ENCODE data around the gene GNS.

Gene GNS

GRCh38 chr12:64737539-64737938 is 21.7 kb downstream of the GNS start:
- H3K9me3 Mint-ChIP-seq, result no peaks in the 10 kb centered on the region
- H3K27me3 Mint-ChIP-seq, result no peaks in the 10 kb centered on the region
- DNase-seq (no peak), ATAC-seq (replicated peaks) (no peak)
- no peak overlapping the region for H3K27ac Mint-ChIP-seq
- H3K4me3 Mint-ChIP-seq, result no peak overlapping the region
- H3K4me1 Mint-ChIP-seq, result no peaks in the 10 kb centered on the region
- H3K36me3 Mint-ChIP-seq, result peaks cover 63 to 64% of the 10 kb centered on the region in 2 donors

DNA sequence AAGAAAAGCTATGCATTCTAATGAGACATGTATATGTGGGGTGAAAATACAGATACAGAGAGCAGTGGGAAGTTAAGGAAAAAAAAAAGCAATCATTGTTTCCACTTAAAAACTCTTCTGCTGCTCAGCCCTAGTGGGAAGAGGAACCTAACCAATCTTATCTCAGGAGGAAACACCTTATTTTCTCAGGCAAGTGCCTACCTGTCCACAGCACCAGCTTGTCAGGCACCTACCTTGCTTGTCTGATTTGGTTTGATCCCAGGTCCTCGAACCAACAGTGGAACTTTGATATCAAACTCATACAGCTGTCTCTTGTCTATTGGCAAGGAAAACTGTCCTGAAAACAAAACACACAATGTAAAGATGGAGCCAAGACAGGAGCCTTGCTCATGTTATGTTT is 22.4 kb downstream of the GNS start:
- ATAC-seq (replicated peaks) (no peak), DNase-seq (no peak)
- Mint-ChIP-seq H3K9me3 (no peaks in the 10 kb centered on the region), H3K4me3 (no peak overlapping the region), H3K4me1 (no peaks in the 10 kb centered on the region), H3K27me3 (no peaks in the 10 kb centered on the region), H3K27ac (no peak overlapping the region), H3K36me3 (peaks cover 61 to 63% of the 10 kb centered on the region in 2 donors)

DNA sequence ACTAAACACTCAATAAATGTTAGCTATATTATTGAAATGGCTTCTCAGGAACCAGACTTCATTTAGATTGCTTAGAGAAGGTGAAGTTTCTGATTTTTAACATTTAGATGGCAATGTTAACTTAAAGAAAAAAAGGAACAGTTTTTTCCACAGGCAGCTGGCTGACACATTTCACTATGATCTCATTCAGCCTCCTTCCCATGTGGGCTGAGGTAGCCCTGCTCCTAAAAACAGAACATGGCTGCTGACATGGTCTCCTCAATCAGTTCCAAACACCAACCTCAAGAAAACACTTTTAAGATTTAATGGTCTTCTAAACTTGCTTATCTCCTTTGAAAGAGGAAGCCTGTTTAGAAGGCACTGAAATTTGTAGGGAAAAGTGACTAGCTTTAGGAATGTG is 23.8 kb downstream of the GNS start:
- DNase-seq (no peak), ATAC-seq (replicated peaks) (no peak)
- H3K27ac Mint-ChIP-seq, result no peak overlapping the region
- H3K36me3 Mint-ChIP-seq, result peaks cover 61 to 65% of the 10 kb centered on the region in 2 donors
- peaks cover 5 to 7% of the 10 kb centered on the region in 2 donors for H3K4me1 Mint-ChIP-seq
- no peaks in the 10 kb centered on the region for H3K27me3 Mint-ChIP-seq
- H3K4me3 Mint-ChIP-seq, result no peak overlapping the region
- no peaks in the 10 kb centered on the region for H3K9me3 Mint-ChIP-seq

- DNase-seq (no peak), ATAC-seq (replicated peaks) (no peak)
- peaks cover 11 to 14% of the 10 kb centered on the region in 2 donors for H3K4me1 Mint-ChIP-seq
- no peak overlapping the region for H3K4me3 Mint-ChIP-seq
- no peak overlapping the region for H3K27ac Mint-ChIP-seq
- H3K36me3 Mint-ChIP-seq, result peaks cover 52 to 55% of the 10 kb centered on the region in 2 donors
- no peaks in the 10 kb centered on the region for H3K27me3 Mint-ChIP-seq
- no peaks in the 10 kb centered on the region for H3K9me3 Mint-ChIP-seq
Measured at GRCh38 chr12:64733857-64734256, 25.3 kb downstream of the GNS start.

DNA sequence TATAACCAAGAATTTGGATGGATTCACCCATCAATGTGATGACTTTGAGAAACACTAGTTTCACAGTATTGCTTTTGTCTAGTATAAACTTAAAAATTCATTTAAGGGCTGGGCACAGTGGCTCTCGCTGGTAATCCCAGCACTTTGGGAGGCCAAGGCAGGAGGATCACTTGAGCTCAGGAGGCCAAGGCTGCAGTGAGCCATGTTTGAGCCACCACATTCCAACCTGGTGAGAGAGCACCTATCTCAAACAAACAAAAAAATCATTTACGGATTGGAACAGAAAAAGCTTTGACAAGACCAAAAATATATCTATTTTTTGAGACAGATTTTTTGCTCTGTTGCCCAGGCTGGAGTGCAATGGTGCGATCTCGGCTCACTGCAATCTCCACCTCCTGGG is 27.5 kb downstream of the GNS start:
- DNase-seq (no peak), ATAC-seq (replicated peaks) (no peak)
- Mint-ChIP-seq H3K9me3 (no peaks in the 10 kb centered on the region), H3K4me3 (no peak overlapping the region), H3K27me3 (no peaks in the 10 kb centered on the region), H3K4me1 (peaks cover 11 to 14% of the 10 kb centered on the region in 2 donors), H3K36me3 (peaks cover 41 to 58% of the 10 kb centered on the region in 2 donors), H3K27ac (no peak overlapping the region)

- no peaks in the 10 kb centered on the region for H3K27me3 Mint-ChIP-seq
- peaks cover 11 to 14% of the 10 kb centered on the region in 2 donors for H3K4me1 Mint-ChIP-seq
- peak overlapping the region; percentile 67 for H3K27ac Mint-ChIP-seq
- peaks cover 35 to 56% of the 10 kb centered on the region in 2 donors for H3K36me3 Mint-ChIP-seq
- no peak for DNase-seq
- peak; percentile 55 to 61 for ATAC-seq (replicated peaks)
- H3K9me3 Mint-ChIP-seq, result no peaks in the 10 kb centered on the region
- H3K4me3 Mint-ChIP-seq, result no peak overlapping the region
Measured at GRCh38 chr12:64730588-64730969, 28.6 kb downstream of the GNS start.

DNA sequence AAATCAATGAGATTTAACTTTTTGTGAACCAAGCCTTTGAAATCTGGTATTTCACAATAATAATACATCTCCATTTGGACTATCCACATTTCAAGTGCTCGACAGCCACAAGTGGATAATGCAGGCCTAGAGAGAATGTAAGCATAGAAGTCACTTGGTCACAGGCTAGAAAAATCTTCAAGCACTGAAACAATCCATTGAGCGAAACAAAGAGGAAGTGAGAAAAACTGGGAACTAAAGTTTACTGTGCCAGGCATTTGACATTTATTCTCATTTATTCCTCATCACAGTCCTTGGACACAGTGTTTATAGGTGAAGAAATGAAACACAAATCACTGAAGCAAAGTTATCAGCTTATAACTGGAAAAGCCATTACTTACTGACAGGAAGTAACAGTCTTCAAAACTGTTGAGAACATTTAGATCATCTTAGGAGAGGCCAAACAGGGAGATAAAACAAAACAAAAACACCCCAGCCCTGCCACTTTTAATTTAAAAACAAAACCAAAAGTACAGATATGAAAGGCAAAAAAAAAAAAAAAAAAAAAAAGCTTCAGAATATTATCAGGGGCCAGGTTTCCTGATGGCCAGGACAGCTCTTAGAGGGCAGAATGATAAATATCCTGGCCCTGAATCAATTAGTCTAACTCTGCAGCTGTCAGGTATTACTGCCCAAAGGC is 29.2 kb downstream of the GNS start:
- H3K36me3 Mint-ChIP-seq, result peaks cover 37 to 61% of the 10 kb centered on the region in 2 donors
- H3K27ac Mint-ChIP-seq, result peak overlapping the region; percentile 67
- H3K4me3 Mint-ChIP-seq, result no peak overlapping the region
- peaks cover 11 to 14% of the 10 kb centered on the region in 2 donors for H3K4me1 Mint-ChIP-seq
- ATAC-seq (replicated peaks) (peak; percentile 51 to 63), DNase-seq (no peak)
- no peaks in the 10 kb centered on the region for H3K27me3 Mint-ChIP-seq
- no peaks in the 10 kb centered on the region for H3K9me3 Mint-ChIP-seq

GRCh38 chr12:64724201-64724745 is 34.9 kb downstream of the GNS start:
- no peak overlapping the region for H3K4me3 Mint-ChIP-seq
- ATAC-seq (replicated peaks) (no peak), DNase-seq (no peak)
- no peak overlapping the region for H3K27ac Mint-ChIP-seq
- no peaks in the 10 kb centered on the region for H3K27me3 Mint-ChIP-seq
- H3K36me3 Mint-ChIP-seq, result peaks cover 39 to 63% of the 10 kb centered on the region in 2 donors
- H3K4me1 Mint-ChIP-seq, result no peaks in the 10 kb centered on the region
- no peaks in the 10 kb centered on the region for H3K9me3 Mint-ChIP-seq

DNA sequence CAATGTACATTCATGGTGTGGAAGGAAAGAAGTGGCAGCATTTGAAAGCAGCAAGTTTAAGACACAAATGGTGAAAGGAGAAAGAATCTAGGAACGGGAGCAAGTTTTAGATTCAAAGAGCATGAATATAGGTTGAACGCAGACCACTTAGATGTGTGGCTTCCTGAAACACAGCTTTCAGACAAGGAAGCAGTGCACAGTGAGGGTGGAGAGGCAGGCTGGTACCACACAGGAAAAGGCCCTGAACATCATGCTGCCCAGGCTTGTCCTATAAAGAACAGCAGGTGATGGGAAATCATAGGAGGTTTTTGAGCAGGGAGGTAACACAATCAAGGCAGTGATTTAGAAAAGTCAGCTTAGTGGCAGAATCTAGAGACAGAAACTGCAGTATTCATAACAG is 35.6 kb downstream of the GNS start:
- no peak overlapping the region for H3K27ac Mint-ChIP-seq
- H3K36me3 Mint-ChIP-seq, result peaks cover 42 to 64% of the 10 kb centered on the region in 2 donors

DNA sequence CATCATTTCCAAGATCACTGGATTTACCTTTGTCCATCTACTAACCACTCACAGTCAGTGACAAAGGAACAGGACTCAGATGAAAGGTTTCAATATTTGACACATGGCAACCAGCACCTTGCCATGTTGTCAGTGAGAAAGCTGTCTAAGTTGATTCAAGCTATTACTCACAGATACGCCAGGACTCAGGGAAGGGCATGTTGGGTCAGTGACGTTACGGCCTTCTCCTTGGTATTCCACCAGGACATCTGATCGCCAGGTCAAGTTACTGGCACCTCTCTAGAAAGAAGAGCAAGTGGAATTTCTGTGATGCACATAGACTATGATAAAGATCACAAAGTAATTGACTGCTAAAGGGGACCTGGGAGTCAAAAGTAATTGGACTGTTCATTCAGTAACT is 36.4 kb downstream of the GNS start:
- no peak overlapping the region for H3K27ac Mint-ChIP-seq
- no peaks in the 10 kb centered on the region for H3K4me1 Mint-ChIP-seq
- no peak overlapping the region for H3K4me3 Mint-ChIP-seq
- DNase-seq, result no peak
- peaks cover 41 to 61% of the 10 kb centered on the region in 2 donors for H3K36me3 Mint-ChIP-seq
- no peaks in the 10 kb centered on the region for H3K27me3 Mint-ChIP-seq
- no peak for ATAC-seq (replicated peaks)
- no peaks in the 10 kb centered on the region for H3K9me3 Mint-ChIP-seq

More for the DNA sequence above, 35.6 kb downstream of the GNS start:
- Mint-ChIP-seq H3K4me3 (no peak overlapping the region), H3K4me1 (no peaks in the 10 kb centered on the region), H3K9me3 (no peaks in the 10 kb centered on the region), H3K27me3 (no peaks in the 10 kb centered on the region)
- no peak for ATAC-seq (replicated peaks)
- DNase-seq, result no peak

DNA sequence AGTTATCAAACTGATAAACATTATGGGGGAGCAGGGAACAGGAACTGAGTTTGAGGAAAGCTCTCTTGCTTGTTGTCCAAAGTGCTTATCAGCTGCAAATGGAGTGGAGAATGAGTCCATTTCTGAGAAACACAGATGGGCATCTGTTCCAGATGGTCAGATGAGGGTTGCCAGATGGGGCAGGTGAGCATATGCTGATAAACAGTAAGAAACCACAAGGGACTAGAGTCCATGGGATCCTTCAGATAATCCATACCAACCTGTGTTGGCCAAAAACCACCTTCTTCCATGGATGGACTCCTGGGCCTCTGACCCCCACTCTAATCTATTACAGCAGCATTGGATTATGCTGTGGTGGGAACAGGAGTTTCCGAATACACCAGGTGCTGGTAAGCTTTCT is 38.3 kb downstream of the GNS start:
- DNase-seq, result no peak
- H3K36me3 Mint-ChIP-seq, result peaks cover 48 to 66% of the 10 kb centered on the region in 2 donors

DNA sequence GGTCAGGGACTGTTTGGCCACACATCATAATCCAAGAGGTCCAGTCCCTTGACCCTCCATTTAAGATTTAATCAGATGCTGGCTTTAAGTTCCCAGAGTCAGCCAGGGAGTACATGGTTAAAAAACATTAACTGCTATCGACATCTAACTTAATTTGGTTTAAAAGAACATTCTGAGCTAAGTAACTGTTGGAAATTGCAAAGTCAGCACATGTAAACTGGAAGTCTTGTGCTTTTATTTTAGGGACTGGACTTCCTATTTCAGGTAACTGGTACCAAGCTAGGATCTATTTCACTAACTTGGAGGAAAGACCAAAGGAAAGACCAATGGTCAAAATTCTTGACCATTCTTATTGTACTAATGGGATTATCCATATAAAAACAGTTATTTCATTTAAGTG is 40.6 kb downstream of the GNS start:
- Mint-ChIP-seq H3K9me3 (no peaks in the 10 kb centered on the region), H3K4me1 (no peaks in the 10 kb centered on the region), H3K27me3 (no peaks in the 10 kb centered on the region), H3K36me3 (peaks cover 53 to 76% of the 10 kb centered on the region in 2 donors), H3K27ac (no peak overlapping the region), H3K4me3 (no peak overlapping the region)
- no peak for DNase-seq
- no peak for ATAC-seq (replicated peaks)

More for the DNA sequence above, 38.3 kb downstream of the GNS start:
- Mint-ChIP-seq H3K9me3 (no peaks in the 10 kb centered on the region), H3K27ac (no peak overlapping the region), H3K27me3 (no peaks in the 10 kb centered on the region), H3K4me3 (no peak overlapping the region), H3K4me1 (no peaks in the 10 kb centered on the region)
- no peak for ATAC-seq (replicated peaks)

- H3K9me3 Mint-ChIP-seq, result no peaks in the 10 kb centered on the region
- no peak overlapping the region for H3K4me3 Mint-ChIP-seq
- H3K27me3 Mint-ChIP-seq, result no peaks in the 10 kb centered on the region
- ATAC-seq (replicated peaks) (no peak), DNase-seq (no peak)
- no peak overlapping the region for H3K27ac Mint-ChIP-seq
- peaks cover 48 to 69% of the 10 kb centered on the region in 2 donors for H3K36me3 Mint-ChIP-seq
- H3K4me1 Mint-ChIP-seq, result no peaks in the 10 kb centered on the region
Measured at GRCh38 chr12:64716839-64717455, 42.3 kb downstream of the GNS start.

DNA sequence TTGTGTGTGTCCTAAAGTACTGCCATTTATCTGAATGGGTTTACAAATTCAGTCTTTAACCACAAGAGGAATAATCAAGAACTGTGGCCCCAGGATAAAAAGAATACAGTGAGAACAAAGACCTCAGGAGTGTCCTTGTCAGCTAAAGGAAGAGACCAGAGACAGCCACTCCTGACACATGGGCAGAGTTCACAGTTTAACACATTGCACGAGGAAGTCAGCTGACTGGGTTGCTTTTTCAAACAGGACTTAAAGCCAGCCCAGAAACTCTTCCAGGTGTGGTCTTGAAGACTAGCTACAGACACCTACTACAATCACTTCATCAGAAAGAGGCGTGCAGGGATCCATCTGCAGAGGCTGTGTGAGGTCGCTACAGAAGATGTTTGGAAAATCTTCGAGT is 42.8 kb downstream of the GNS start:
- Mint-ChIP-seq H3K4me1 (no peaks in the 10 kb centered on the region), H3K27me3 (no peaks in the 10 kb centered on the region), H3K27ac (peak overlapping the region; percentile 14), H3K9me3 (no peaks in the 10 kb centered on the region), H3K36me3 (peaks cover 45 to 67% of the 10 kb centered on the region in 2 donors), H3K4me3 (no peak overlapping the region)
- no peak for ATAC-seq (replicated peaks)
- no peak for DNase-seq

- H3K9me3 Mint-ChIP-seq, result no peaks in the 10 kb centered on the region
- H3K36me3 Mint-ChIP-seq, result peaks cover 37 to 66% of the 10 kb centered on the region in 2 donors
- no peaks in the 10 kb centered on the region for H3K27me3 Mint-ChIP-seq
- H3K27ac Mint-ChIP-seq, result no peak overlapping the region
- no peak overlapping the region for H3K4me3 Mint-ChIP-seq
- no peak for ATAC-seq (replicated peaks)
- H3K4me1 Mint-ChIP-seq, result no peaks in the 10 kb centered on the region
- no peak for DNase-seq
Measured at GRCh38 chr12:64714551-64714968, 44.6 kb downstream of the GNS start.

Data from stimulated activated naive B cell treated with anti-CD40 and anti-IgM and Interleukin-4, amounts not matched to agents 10 μg/mL and 1 μg/mL and 100 μg/mL, for 72 hours (primary cell).